HG02870 (cell line): ENCODE data around the gene NKAIN2.
"Not testable (repeated sequence)": the region's sequence is repeated elsewhere in the genome, so short reads cannot be mapped to it uniquely, and the experiment has no call there.

ENCODE experiments used
- ATAC-seq: cut with Tn5 transposase; IDR thresholded peaks from one replicate; pipeline ENCODE4 v1.9.1; 2021; ENCODE audit warnings: mild to moderate bottlenecking, moderate library complexity; ENCODE audit not compliant: unreplicated experiment

The NKAIN2 gene

GRCh38 chr6:124668028-124668427 is 864.4 kb downstream of the NKAIN2 start:
- no peak for ATAC-seq

GRCh38 chr6:124669713-124670480 is 866.2 kb downstream of the NKAIN2 start:
- ATAC-seq, result no peak

DNA sequence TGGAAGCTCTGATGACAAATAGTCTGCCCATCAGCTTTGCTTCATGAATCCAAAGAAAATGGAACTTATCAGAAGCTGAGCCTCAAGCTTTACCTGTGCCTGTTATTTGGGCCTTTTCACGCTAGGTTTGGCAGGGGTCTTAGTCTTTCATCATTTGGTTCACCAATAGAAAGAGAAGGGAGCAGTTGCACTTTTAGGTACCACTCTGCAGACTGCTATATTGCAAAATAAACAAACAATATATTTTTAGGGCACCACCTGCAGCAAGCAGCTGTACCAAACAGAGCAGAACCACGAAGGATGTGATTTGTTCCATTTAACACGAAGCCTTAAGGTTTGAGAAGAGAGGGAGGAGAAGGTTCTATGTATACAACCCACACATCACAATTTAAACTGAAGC is 867.1 kb downstream of the NKAIN2 start:
- ATAC-seq, result no peak

GRCh38 chr6:124671324-124671723 is 867.7 kb downstream of the NKAIN2 start:
- ATAC-seq, result no peak

DNA sequence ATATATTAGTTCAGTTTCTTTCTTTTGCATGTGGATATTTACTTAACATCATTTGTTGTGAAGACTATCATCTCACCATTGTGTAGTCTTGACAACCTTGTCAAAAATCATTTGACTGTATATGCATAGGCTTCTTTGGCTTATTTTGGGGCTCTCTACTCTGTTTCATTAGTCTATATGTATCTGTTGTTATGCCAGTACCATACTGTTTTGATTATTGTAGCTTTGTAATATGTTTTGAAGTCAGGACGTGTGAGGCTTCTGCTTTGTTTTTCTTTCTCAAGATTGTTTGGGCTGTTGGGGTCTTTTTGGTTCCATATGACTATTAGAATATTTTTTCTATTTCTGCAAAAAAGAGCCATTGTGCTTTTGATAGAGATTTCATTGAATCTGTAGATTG is 870.4 kb downstream of the NKAIN2 start:
- ATAC-seq, result no peak

- no peak for ATAC-seq
These were observed 872.4 kb downstream of the NKAIN2 start for GRCh38 chr6:124676033-124676432.

- ATAC-seq, result no peak
These were observed 874.2 kb downstream of the NKAIN2 start for GRCh38 chr6:124677874-124678273.

DNA sequence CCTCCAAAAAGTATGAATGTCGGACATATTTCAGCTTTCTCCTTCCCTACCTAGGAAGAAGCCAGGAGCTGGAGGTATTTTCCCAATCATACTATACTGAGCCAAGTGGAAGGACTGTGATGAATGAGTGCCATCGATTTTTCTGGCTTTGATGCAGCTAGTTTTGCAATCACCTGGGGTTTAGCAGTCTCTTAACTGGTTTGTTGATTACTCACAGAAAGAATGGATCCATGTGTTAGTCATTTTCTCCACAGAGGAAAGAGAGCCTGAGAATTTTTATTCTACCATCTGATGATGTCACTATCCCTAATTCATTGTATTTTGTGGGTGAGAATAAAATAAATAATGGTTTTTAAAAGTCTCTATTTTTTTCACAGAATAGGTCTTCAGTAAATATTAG is 875.7 kb downstream of the NKAIN2 start:
- no peak for ATAC-seq

DNA sequence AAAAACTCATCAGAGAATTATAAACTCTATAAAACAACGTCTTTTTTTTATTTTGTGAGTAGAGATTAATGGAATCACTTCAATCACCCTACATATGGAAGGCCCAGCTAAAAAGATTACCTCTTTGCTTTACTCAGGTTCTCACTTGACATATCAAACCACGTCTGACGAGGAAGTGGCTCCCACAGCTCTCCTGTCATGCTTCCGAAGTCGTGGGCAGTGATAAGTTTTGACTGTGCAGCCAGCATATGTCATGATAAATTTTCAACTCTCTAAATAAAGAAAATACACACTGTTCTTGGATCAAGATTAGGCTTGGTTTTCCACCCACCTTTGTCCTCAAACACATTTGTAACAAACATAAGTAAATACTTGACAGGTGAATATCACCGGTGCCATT is 879.1 kb downstream of the NKAIN2 start:
- ATAC-seq, result no peak

DNA sequence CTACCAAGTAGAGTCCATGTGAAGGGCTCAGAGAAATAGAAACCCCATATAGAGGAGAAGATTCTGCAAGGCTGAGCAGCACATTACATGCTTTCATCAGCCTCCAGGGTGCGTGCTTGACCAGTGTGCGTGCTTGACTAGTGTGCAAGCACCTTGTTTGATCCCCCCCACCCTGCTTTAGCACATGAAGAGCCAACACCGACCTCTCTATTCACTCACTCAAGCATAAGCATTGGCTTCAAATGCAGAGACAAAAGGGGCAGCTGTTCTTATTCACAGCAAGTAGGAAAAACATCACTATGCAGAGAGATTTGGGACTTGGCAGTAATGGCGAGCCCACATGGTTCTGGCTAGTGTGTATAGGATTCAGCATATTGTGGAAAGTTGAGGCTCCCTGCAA is 879.8 kb downstream of the NKAIN2 start:
- ATAC-seq, result no peak

DNA sequence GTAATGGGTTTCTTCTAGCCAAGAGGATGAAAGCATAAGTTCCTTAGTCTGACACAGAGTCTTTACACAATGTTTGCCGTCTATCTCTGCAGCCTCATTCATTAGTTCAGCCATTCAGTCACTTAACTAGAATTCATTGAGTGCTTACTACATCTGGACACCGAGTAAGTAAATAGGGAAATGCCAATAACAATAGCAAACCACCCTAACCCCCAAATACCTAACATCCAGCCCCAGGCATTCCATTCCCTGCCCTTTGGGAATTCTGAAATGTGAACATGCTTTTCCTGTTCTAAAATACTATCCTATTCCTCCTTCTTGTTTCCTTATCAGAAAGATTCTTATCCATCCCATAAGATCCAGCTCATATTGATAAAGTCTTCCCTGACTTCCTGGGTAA is 881.0 kb downstream of the NKAIN2 start:
- ATAC-seq, result no peak

DNA sequence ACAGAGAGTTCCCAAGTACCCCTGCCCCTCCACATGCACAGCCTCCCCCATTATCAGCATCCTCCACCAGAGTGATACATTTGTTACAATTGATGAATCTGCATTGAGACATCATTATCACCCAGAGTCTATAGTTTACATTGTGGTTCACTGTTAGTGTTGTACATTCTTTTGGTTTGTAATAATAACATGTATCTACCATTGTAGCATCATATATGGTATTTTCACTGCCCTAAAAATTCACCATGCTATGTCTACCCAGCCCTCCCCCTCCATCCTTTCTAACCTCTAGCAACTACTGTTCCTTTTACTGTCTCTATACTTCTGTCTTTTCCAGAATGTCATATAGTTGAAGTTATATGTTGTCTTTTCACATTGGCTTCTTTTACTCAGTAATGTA is 884.7 kb downstream of the NKAIN2 start:
- ATAC-seq, result no peak

GRCh38 chr6:124694139-124694705 is 890.6 kb downstream of the NKAIN2 start:
- ATAC-seq, result no peak

GRCh38 chr6:124699038-124699437 is 895.4 kb downstream of the NKAIN2 start:
- ATAC-seq, result no peak

DNA sequence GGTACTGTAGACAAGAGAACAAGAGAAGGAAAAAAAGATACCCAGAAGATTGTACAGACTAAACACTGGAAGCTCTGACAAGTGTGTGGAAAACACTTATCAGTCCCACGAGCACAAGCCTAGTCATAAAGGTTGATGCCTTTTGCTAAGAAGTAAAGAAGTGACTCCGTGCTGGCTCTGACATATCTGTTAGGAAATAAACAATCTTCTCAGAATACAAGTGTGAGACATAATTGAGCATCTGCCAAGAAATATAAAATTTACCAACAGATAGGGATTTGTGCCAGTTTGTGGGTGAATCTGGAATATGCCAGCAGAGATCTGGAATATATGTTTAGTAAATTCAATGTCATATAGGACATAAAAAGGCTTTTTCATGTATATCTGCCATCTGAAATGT is 899.9 kb downstream of the NKAIN2 start:
- ATAC-seq, result no peak

- ATAC-seq, result not testable (repeated sequence)
These were observed 908.9 kb downstream of the NKAIN2 start for GRCh38 chr6:124712532-124712931.

GRCh38 chr6:124714728-124715127 is 911.1 kb downstream of the NKAIN2 start:
- no peak for ATAC-seq

DNA sequence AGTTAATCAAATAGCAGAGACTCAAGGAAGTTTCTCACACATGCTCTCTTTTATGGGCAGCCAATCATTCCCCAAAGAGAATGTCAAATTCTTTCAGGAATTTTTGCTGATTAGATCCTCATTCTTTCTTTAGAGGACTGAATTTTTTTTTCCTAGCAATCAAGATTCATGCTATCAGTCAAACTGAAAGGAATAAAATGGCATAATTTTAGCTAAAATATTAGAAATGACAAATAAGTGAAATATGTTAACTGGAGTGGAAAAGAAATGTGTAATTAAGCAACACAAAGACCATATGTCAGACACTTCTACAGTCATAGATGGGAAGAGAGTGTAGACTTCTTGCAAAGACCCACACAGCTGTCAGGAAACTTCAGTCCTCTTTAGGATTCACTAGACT is 916.2 kb downstream of the NKAIN2 start:
- no peak for ATAC-seq

DNA sequence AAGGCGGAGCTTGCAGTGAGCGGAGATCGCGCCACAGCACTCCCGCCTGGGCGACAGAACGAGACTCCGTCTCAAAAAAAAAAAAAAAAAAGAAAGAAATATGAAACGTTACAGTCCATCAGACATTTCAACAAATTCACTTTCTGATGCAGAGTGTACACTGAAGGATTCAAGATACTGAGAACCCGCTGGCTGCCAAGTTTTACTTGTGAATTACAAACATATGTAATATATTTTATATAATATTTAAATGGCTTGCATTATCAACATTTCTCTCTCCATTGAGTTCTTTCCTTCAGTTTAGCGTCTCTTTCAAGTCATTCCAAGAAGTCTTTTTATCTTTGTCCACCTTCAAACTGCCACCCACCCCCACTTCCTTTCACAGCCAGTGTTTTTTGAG is 917.7 kb downstream of the NKAIN2 start:
- no peak for ATAC-seq

DNA sequence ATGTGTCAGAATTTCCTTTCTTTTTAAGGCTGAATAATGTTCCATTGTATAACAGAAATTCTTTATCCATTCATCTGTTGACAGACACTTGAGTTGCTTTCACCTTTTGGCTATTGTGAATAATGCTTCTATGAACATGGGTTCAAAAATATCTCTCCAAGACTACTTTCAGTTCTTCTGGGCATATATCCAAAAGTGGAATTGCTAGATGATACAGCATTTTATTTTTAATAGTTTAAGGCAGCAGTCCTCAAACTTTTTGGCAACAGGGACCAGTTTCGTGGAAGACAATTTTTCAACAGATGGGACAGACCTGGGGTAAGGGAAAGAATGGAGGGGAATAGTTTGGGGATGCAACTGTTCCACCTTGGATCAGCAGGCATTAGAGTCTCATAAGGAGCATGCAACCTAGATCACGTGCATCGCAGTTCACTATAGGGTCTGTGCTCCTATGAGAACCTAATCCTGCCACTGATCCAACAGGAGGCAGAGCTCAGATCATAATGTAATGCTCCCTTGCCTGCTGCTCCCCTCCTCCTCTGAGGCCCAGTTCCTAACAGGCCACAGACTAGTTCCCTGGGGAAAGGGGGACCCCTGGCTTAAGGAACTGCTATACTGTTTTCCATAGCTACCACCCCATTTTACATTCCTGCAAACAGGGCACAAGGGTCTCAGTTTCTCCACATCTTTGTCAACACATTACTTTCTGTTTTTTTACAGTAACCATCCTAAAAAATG is 918.6 kb downstream of the NKAIN2 start:
- ATAC-seq, result no peak

- no peak for ATAC-seq
These were observed 920.0 kb downstream of the NKAIN2 start for GRCh38 chr6:124723671-124724070.

GRCh38 chr6:124737804-124738203 is 934.1 kb downstream of the NKAIN2 start:
- not testable (repeated sequence) for ATAC-seq
